H1 (cell line): ENCODE measurements around the gene ADA. TPM values are rescaled to one million over a fixed set of nuclear protein-coding genes. Genes with fewer than 3 reads are reported as not detected.

Source experiments
- CTCF ChIA-PET: fragments of 300-600 bp; sonication (Branson Sonifier 250); formaldehyde crosslinking; loops from one replicate; lab custom pipeline; 2021; ENCODE audit not compliant: partially characterized antibody; lab: Charles Lee
- POLR2A ChIA-PET: fragments of 300-600 bp; sonication (Branson Sonifier 250); formaldehyde crosslinking; loops from one replicate; lab custom pipeline; 2021; ENCODE audit warnings: inconsistent platforms; ENCODE audit not compliant: partially characterized antibody; lab: Charles Lee
- DNase-seq, 2 experiments: peaks; one replicate each; pipeline versions ENCODE4 v3.0.0 to v3.0.0-alpha.2; 2010 to 2022; ENCODE audit warnings: low spot score in 2 of 2, low read depth in 1 of 2, mixed read lengths in 1 of 2
- FAIRE-seq: peaks from 2 replicates; lab custom pipeline; 2011; peaks lifted over from hg19 to GRCh38; lab: Jason Lieb, UNC
- H2AFZ ChIP-seq: 2 replicates; pipeline ENCODE4 v1.8.1; 2012; ENCODE audit warnings: low read length, inconsistent platforms
- H2AK5ac ChIP-seq: 2 replicates; pipeline ENCODE4 v1.6.1; 2013; ENCODE audit warnings: low read depth, low read length
- H2BK120ac ChIP-seq: replicated peaks from 2 replicates; pipeline ENCODE3; 2013; ENCODE audit warnings: low read depth, low read length, inconsistent platforms
- H2BK12ac ChIP-seq: 2 replicates; pipeline ENCODE4 v1.6.1; 2013; ENCODE audit warnings: low read depth, low read length
- H2BK15ac ChIP-seq: 2 replicates; pipeline ENCODE4 v1.6.1; 2013; ENCODE audit warnings: low read length
- H2BK20ac ChIP-seq: 2 replicates; pipeline ENCODE4 v1.6.1; 2013; ENCODE audit warnings: low read length
- H2BK5ac ChIP-seq: 2 replicates; pipeline ENCODE4 v1.6.1; 2013; ENCODE audit warnings: low read depth, low read length
- H3K14ac ChIP-seq: 2 replicates; pipeline ENCODE4 v1.6.1; 2013; ENCODE audit warnings: inconsistent platforms; ENCODE audit not compliant: insufficient read length
- H3K18ac ChIP-seq: 2 replicates; pipeline ENCODE4 v1.6.1; 2013; ENCODE audit warnings: low read length; ENCODE audit errors: extremely low read depth
- H3K23ac ChIP-seq: 2 replicates; pipeline ENCODE4 v1.6.1; 2013; ENCODE audit warnings: inconsistent platforms; ENCODE audit not compliant: insufficient read length
- H3K23me2 ChIP-seq: 2 replicates; pipeline ENCODE4 v1.6.1; 2013; ENCODE audit warnings: low read depth, low read length
- H3K27ac ChIP-seq: 2 replicates; pipeline ENCODE4 v1.6.1; 2011; ENCODE audit warnings: low read depth, low read length, inconsistent platforms
- H3K27me3 ChIP-seq, 4 experiments: replicated peaks in 1 of 4; 1 replicate in 1 of 4; 2 replicates in 3 of 4; pipeline versions ENCODE4 v1.6.1 to v1.8.1; 2011 to 2013; ENCODE audit warnings: low read length in 3 of 4, mild to moderate bottlenecking in 3 of 4, inconsistent platforms in 2 of 4, mixed read lengths in 2 of 4, moderate library complexity in 1 of 4; ENCODE audit not compliant: control insufficient read depth in 3 of 4, insufficient read depth in 3 of 4; ENCODE audit errors: extremely low read depth in 1 of 4
- H3K36me3 ChIP-seq, 4 experiments: 2 replicates each; pipeline versions ENCODE4 v1.6.1 to v1.8.1; 2011 to 2013; ENCODE audit warnings: mild to moderate bottlenecking in 4 of 4, low read length in 3 of 4, moderate library complexity in 2 of 4, control low read depth in 1 of 4, inconsistent platforms in 1 of 4; ENCODE audit not compliant: insufficient read depth in 4 of 4, control insufficient read depth in 2 of 4
- H3K4ac ChIP-seq: replicated peaks from 2 replicates; pipeline ENCODE3; 2013; ENCODE audit warnings: low read length, low read depth, mixed read lengths, inconsistent platforms; ENCODE audit not compliant: insufficient read length
- H3K4me1 ChIP-seq, 4 experiments: replicated peaks in 1 of 4; 1 replicate in 1 of 4; 2 replicates in 3 of 4; pipeline versions ENCODE4 v1.6.1 to v1.8.1; 2011 to 2013; ENCODE audit warnings: low read length in 3 of 4, inconsistent platforms in 2 of 4, mixed read lengths in 1 of 4; ENCODE audit not compliant: insufficient read depth in 4 of 4, control insufficient read depth in 3 of 4
- H3K4me2 ChIP-seq, 2 experiments: 2 replicates each; pipeline versions ENCODE4 v1.6.1 to v1.8.1; 2011 to 2013; ENCODE audit warnings: low read depth in 2 of 2, low read length in 2 of 2, control low read depth in 1 of 2, inconsistent platforms in 1 of 2, mild to moderate bottlenecking in 1 of 2; ENCODE audit not compliant: insufficient read depth in 1 of 2
- H3K4me3 ChIP-seq, 4 experiments: fragments of 200-600, 300-600 bp in 1 of 4; sonication (generic), shearing (Covaris generic), sonication (Bioruptor Twin) in 1 of 4; 2 replicates each; pipeline versions ENCODE4 v1.5.1 to v1.8.1; 2011 to 2016; ENCODE audit warnings: low read length in 4 of 4, low read depth in 3 of 4, control low read depth in 2 of 4, inconsistent platforms in 2 of 4, mild to moderate bottlenecking in 2 of 4, mixed read lengths in 1 of 4, moderate library complexity in 1 of 4; ENCODE audit not compliant: insufficient read depth in 2 of 4; ENCODE audit errors: extremely low read depth in 1 of 4
- H3K56ac ChIP-seq: replicated peaks from 2 replicates; pipeline ENCODE3; 2013; ENCODE audit warnings: low read depth, mild to moderate bottlenecking, mixed read lengths, low read length, inconsistent platforms; ENCODE audit not compliant: insufficient read length
- H3K79me1 ChIP-seq: 2 replicates; pipeline ENCODE4 v1.6.1; 2013; ENCODE audit warnings: low read depth, low read length, control low read depth
- H3K79me2 ChIP-seq, 2 experiments: 2 replicates each; pipeline versions ENCODE4 v1.6.1 to v1.8.1; 2012 to 2013; ENCODE audit warnings: low read length in 2 of 2, mild to moderate bottlenecking in 2 of 2, inconsistent platforms in 1 of 2; ENCODE audit not compliant: insufficient read depth in 2 of 2, control insufficient read depth in 1 of 2
- H3K9ac ChIP-seq, 4 experiments: replicated peaks in 1 of 4; 1 replicate in 1 of 4; 2 replicates in 3 of 4; pipeline versions ENCODE4 v1.6.1 to v1.8.1; 2011 to 2013; ENCODE audit warnings: low read depth in 3 of 4, low read length in 3 of 4, control low read depth in 2 of 4, mild to moderate bottlenecking in 2 of 4, moderate library complexity in 2 of 4, inconsistent platforms in 1 of 4; ENCODE audit errors: extremely low read depth in 1 of 4
- H3K9me3 ChIP-seq, 2 experiments: 2 replicates each; pipeline versions ENCODE4 v1.6.1 to v1.8.1; 2012 to 2013; ENCODE audit warnings: mild to moderate bottlenecking in 2 of 2, moderate library complexity in 2 of 2, control low read depth in 1 of 2, inconsistent platforms in 1 of 2, low read depth in 1 of 2, low read length in 1 of 2, mixed read lengths in 1 of 2; ENCODE audit not compliant: insufficient read depth in 2 of 2
- H4K20me1 ChIP-seq, 2 experiments: replicated peaks in 1 of 2; 2 replicates each; pipeline versions ENCODE3 to v1.8.1; 2011 to 2013; ENCODE audit warnings: inconsistent platforms in 2 of 2, low read length in 2 of 2, mild to moderate bottlenecking in 1 of 2; ENCODE audit not compliant: insufficient read depth in 2 of 2, control insufficient read depth in 1 of 2
- H4K5ac ChIP-seq: 2 replicates; pipeline ENCODE4 v1.6.1; 2013; ENCODE audit warnings: low read length, low read depth, mixed read lengths, inconsistent platforms; ENCODE audit not compliant: insufficient read length
- H4K8ac ChIP-seq: 2 replicates; pipeline ENCODE4 v1.8.0; 2013; ENCODE audit warnings: mild to moderate bottlenecking, moderate library complexity, low read length, inconsistent platforms; ENCODE audit not compliant: insufficient read depth; ENCODE audit errors: extremely low read depth
- H4K91ac ChIP-seq: replicated peaks from 2 replicates; pipeline ENCODE3; 2013; ENCODE audit warnings: low read length, mixed read lengths, inconsistent platforms; ENCODE audit not compliant: insufficient read length
- EGR1 ChIP-seq: IDR thresholded peaks from 2 replicates; pipeline ENCODE4 v1.6.1; 2011; ENCODE audit warnings: low read depth, low read length, borderline replicate concordance
- EZH2 ChIP-seq: fragments of 200-600 bp; sonication (generic); IDR thresholded peaks from 2 replicates; pipeline ENCODE4 v1.7.1; 2012; ENCODE audit warnings: low read depth, mild to moderate bottlenecking, moderate library complexity, low read length, inconsistent platforms; ENCODE audit not compliant: severe bottlenecking
- FOSL1 ChIP-seq: IDR thresholded peaks from 2 replicates; pipeline ENCODE4 v1.6.1; 2011; ENCODE audit warnings: mild to moderate bottlenecking, low read depth, low read length, moderate library complexity; ENCODE audit not compliant: insufficient read depth
- HDAC2 ChIP-seq, 2 experiments: fragments of 300-600 bp in 1 of 2; sonication (generic) in 1 of 2; IDR thresholded peaks; 2 replicates each; pipeline ENCODE4 v1.6.1; 2011 to 2012; ENCODE audit warnings: low read depth in 2 of 2, low read length in 2 of 2, mild to moderate bottlenecking in 2 of 2, moderate library complexity in 2 of 2, borderline replicate concordance in 1 of 2, inconsistent platforms in 1 of 2
- KDM5A ChIP-seq: fragments of 200-600 bp; IDR thresholded peaks from 2 replicates; pipeline ENCODE4 v1.7.1; 2012; ENCODE audit warnings: mild to moderate bottlenecking, low read length, inconsistent platforms, mixed read lengths
- SIRT6 ChIP-seq: IDR thresholded peaks from one replicate; pipeline ENCODE4 v1.7.1; 2012; ENCODE audit warnings: low read length, inconsistent platforms
- SIX5 ChIP-seq: IDR thresholded peaks from 2 replicates; pipeline ENCODE4 v1.6.1; 2011; ENCODE audit warnings: mild to moderate bottlenecking, low read depth, low read length
- SP1 ChIP-seq: IDR thresholded peaks from 2 replicates; pipeline ENCODE4 v1.6.1; 2011; ENCODE audit warnings: low read depth, low read length
- SRF ChIP-seq: IDR thresholded peaks from 2 replicates; pipeline ENCODE4 v1.6.1; 2011; ENCODE audit warnings: mild to moderate bottlenecking, low read depth, low read length, moderate library complexity
- TAF7 ChIP-seq: optimal IDR thresholded peaks from 2 replicates; pipeline ENCODE3; 2011; ENCODE audit warnings: low read depth, mild to moderate bottlenecking, inconsistent platforms, low read length, moderate library complexity, borderline replicate concordance
- WGBS, 2 experiments: shearing (Covaris generic) in 1 of 2; methylation state at CpG; one replicate each; pipeline versions ENCODE4 v1.1.6 to v1.1.7; 2013 to 2015; ENCODE audit warnings: low lambda C conversion rate in 2 of 2, mixed read lengths in 2 of 2, inconsistent platforms in 1 of 2, low coverage in 1 of 2, missing lambda C conversion rate in 1 of 2; ENCODE audit not compliant: insufficient replicate concordance in 2 of 2, insufficient coverage in 1 of 2, insufficient read length in 1 of 2; ENCODE audit errors: extremely low coverage in 1 of 2, missing lambda C conversion rate in 1 of 2; 5-methylcytosine and 5-hydroxymethylcytosine counted together
- polyA plus RNA-seq, 7 experiments: library from polyadenylated mRNA; depleted of rRNA in 3 of 7; stranded (reverse) in 5 of 7; unstranded in 2 of 7; fragments of >200 nt in 5 of 7; fragments of 200-250 nt in 2 of 7; gene quantifications; 1 replicate in 5 of 7; 2 replicates in 1 of 7; 4 replicates in 1 of 7; pipeline versions ENCODE4 v1.2.1 to v1.2.3, GENCODE V29; 2011 to 2013; ENCODE audit warnings: missing spikeins in 2 of 7, mixed read lengths in 2 of 7
- total RNA-seq: library from RNA; stranded (reverse); fragmentation: NEBNext Ultra II Directional; extraction: Animal tissue kit (Norgen Biotek cat#: 25700); gene quantifications from 2 replicates; pipeline ENCODE4 v1.2.1, GENCODE V29; 2021

Gene ADA
- total and polyA plus RNA-seq, 2 of the 8 experiments (the other 6 are each of a cell fraction or from before 2014, with no cell fraction given): 19.9 to 32.8 TPM

- Histone ChIP-seq H3K23ac (no peak overlapping the region), H2BK120ac (no peak overlapping the region), H3K14ac (no peak overlapping the region), H2AFZ (no peak overlapping the region), H2AK5ac (no peak overlapping the region), H4K91ac (no peak overlapping the region), H3K79me1 (no peaks in the 10 kb centered on the region; the same call in 1 of the 2 replicates), H2BK5ac (no peak overlapping the region), H3K23me2 (no peaks in the 10 kb centered on the region), H3K4ac (no peak overlapping the region), H3K9me3 (no peaks in the 10 kb centered on the region), H2BK15ac (no peak overlapping the region), H2BK20ac (no peak overlapping the region), H3K27ac (no peak overlapping the region), H3K4me1 (peaks cover 0 to 3% (median 0%) of the 10 kb centered on the region in 4 experiments; a peak in 3 of 7 replicates), H3K4me2 (no peak overlapping the region), H4K8ac (no peak overlapping the region), H2BK12ac (no peak overlapping the region), H3K56ac (no peak overlapping the region), H3K27me3 (no peaks in the 10 kb centered on the region), H3K79me2 (no peaks in the 10 kb centered on the region), H3K36me3 (peaks cover 0 to 5% (median 0%) of the 10 kb centered on the region in 4 experiments; a peak in 2 of 8 replicates), H3K9ac (no peak overlapping the region; a peak in 1 of 7 replicates), H3K18ac (no peak overlapping the region), H3K4me3 (no peak overlapping the region), H4K20me1 (peaks cover 0 to 7% of the 10 kb centered on the region in 2 experiments), H4K5ac (no peak overlapping the region)
- CTCF ChIA-PET: interaction anchor here (0.7 to 1.6 kb wide), 5 partner anchors 8 to 243 kb away, joined by 3 to 6 read pairs (median 3); no protein-coding TSS in a partner anchor
- 90% methylated on average over 13 of the region's 13 CpGs; no CpG with 5 or more reads in 1 of the 2 experiments for WGBS, 2 experiments
- DNase-seq (no peak), FAIRE-seq (no peak)
- POLR2A ChIA-PET: no interaction called here
- TF ChIP-seq EZH2: no peak
- no peak for TF ChIP-seq FOSL1
- TF ChIP-seq HDAC2 (IDR thresholded peaks at IDR 0.05; ENCODE audit: borderline replicate concordance in 1 of 2, low read depth in 2 of 2, low read length in 2 of 2): no peak
- no peak for TF ChIP-seq SIX5
- no peak for TF ChIP-seq TAF7
- TF ChIP-seq SIRT6: no peak
- TF ChIP-seq SRF: no peak
- no peak for TF ChIP-seq KDM5A
- no peak for TF ChIP-seq EGR1
- TF ChIP-seq SP1: no peak
Observed at GRCh38 chr20:44627364-44628010, 24.0 kb downstream of the ADA start.
